ENCODE data around the gene TOM1. TPM values are rescaled to one million over a fixed set of nuclear protein-coding genes. Genes with fewer than 3 reads are reported as not detected.

The TOM1 gene
- total RNA-seq, 1 donor from 2014 or later = 29.6 TPM

- H3K4me3 Mint-ChIP-seq (ENCODE audit: unreplicated experiment) = no peak overlapping the region
- H3K9me3 Mint-ChIP-seq (ENCODE audit: unreplicated experiment) = no peaks in the 10 kb centered on the region
- FAIRE-seq (no peak), DNase-seq (ENCODE audit: low read depth) (no peak)
- Histone ChIP-seq H3K27ac (ENCODE audit: low read depth, low read length) (no peak overlapping the region), H3K4me3 (ENCODE audit: insufficient read depth, low read depth, low read length) (no peak overlapping the region), H3K36me3 (ENCODE audit: insufficient read depth, low read length) (no peaks in the 10 kb centered on the region), H3K27me3 (ENCODE audit: insufficient read depth, low read length) (no peaks in the 10 kb centered on the region), H3K79me2 (ENCODE audit: insufficient read depth, low read length) (no peaks in the 10 kb centered on the region), H4K20me1 (ENCODE audit: insufficient read depth, low read length) (no peaks in the 10 kb centered on the region), H2AFZ (ENCODE audit: low read depth, low read length) (no peak overlapping the region), H3K9me3 (ENCODE audit: insufficient read depth, low read depth, low read length) (no peaks in the 10 kb centered on the region), H3K4me2 (ENCODE audit: low read length) (no peak overlapping the region), H3K4me1 (ENCODE audit: insufficient read depth, low read length) (peaks cover 12% of the 10 kb centered on the region), H3K9ac (ENCODE audit: low read length) (no peak overlapping the region)
- no peak for TF ChIP-seq CTCF (IDR thresholded peaks at IDR 0.05; ENCODE audit: insufficient read depth, low read depth, low read length)
- no peak for TF ChIP-seq EZH2 (IDR thresholded peaks at IDR 0.05; ENCODE audit: insufficient read depth, low read length)
- no peaks in the 10 kb centered on the region for H3K27me3 Mint-ChIP-seq (ENCODE audit: low read depth, unreplicated experiment)
- peaks cover 7% of the 10 kb centered on the region for H3K36me3 Mint-ChIP-seq (ENCODE audit: low read depth, unreplicated experiment)
- H3K27ac Mint-ChIP-seq (ENCODE audit: unreplicated experiment) = no peak overlapping the region
- peaks cover 8% of the 10 kb centered on the region for H3K4me1 Mint-ChIP-seq (ENCODE audit: low read depth, unreplicated experiment)
Observed at GRCh38 chr22:35383679-35384071, 84.0 kb downstream of the TOM1 start.

GRCh38 chr22:35384527-35384926 lies 84.8 kb downstream of the TOM1 start:
- Histone ChIP-seq H3K4me3 (ENCODE audit: insufficient read depth, low read depth, low read length) (no peak overlapping the region), H3K4me2 (ENCODE audit: low read length) (no peak overlapping the region), H3K79me2 (ENCODE audit: insufficient read depth, low read length) (no peaks in the 10 kb centered on the region), H3K27me3 (ENCODE audit: insufficient read depth, low read length) (no peaks in the 10 kb centered on the region), H3K9me3 (ENCODE audit: insufficient read depth, low read depth, low read length) (no peaks in the 10 kb centered on the region), H2AFZ (ENCODE audit: low read depth, low read length) (no peak overlapping the region), H3K27ac (ENCODE audit: low read depth, low read length) (no peak overlapping the region), H3K4me1 (ENCODE audit: insufficient read depth, low read length) (peaks cover 12% of the 10 kb centered on the region), H4K20me1 (ENCODE audit: insufficient read depth, low read length) (no peaks in the 10 kb centered on the region), H3K9ac (ENCODE audit: low read length) (no peak overlapping the region), H3K36me3 (ENCODE audit: insufficient read depth, low read length) (no peaks in the 10 kb centered on the region)
- peak; percentile 26 for FAIRE-seq
- Mint-ChIP-seq H3K36me3 (ENCODE audit: low read depth, unreplicated experiment) (peaks cover 7% of the 10 kb centered on the region), H3K4me3 (ENCODE audit: unreplicated experiment) (no peak overlapping the region), H3K4me1 (ENCODE audit: low read depth, unreplicated experiment) (peaks cover 5% of the 10 kb centered on the region), H3K9me3 (ENCODE audit: unreplicated experiment) (no peaks in the 10 kb centered on the region), H3K27ac (ENCODE audit: unreplicated experiment) (no peak overlapping the region), H3K27me3 (ENCODE audit: low read depth, unreplicated experiment) (no peaks in the 10 kb centered on the region)
- TF ChIP-seq EZH2 (IDR thresholded peaks at IDR 0.05; ENCODE audit: insufficient read depth, low read length) = no peak
- no peak for TF ChIP-seq CTCF (IDR thresholded peaks at IDR 0.05; ENCODE audit: insufficient read depth, low read depth, low read length)
- DNase-seq (ENCODE audit: low read depth) = no peak

GRCh38 chr22:35384975-35385588 lies 85.4 kb downstream of the TOM1 start:
- Mint-ChIP-seq H3K36me3 (ENCODE audit: low read depth, unreplicated experiment) (peaks cover 9% of the 10 kb centered on the region), H3K4me1 (ENCODE audit: low read depth, unreplicated experiment) (peaks cover 5% of the 10 kb centered on the region), H3K27ac (ENCODE audit: unreplicated experiment) (no peak overlapping the region), H3K4me3 (ENCODE audit: unreplicated experiment) (no peak overlapping the region), H3K27me3 (ENCODE audit: low read depth, unreplicated experiment) (no peaks in the 10 kb centered on the region), H3K9me3 (ENCODE audit: unreplicated experiment) (no peaks in the 10 kb centered on the region)
- peaks cover 12% of the 10 kb centered on the region for H3K4me1 ChIP-seq (ENCODE audit: insufficient read depth, low read length)
- no peaks in the 10 kb centered on the region for H3K9me3 ChIP-seq (ENCODE audit: insufficient read depth, low read depth, low read length)
- no peak for TF ChIP-seq EZH2 (IDR thresholded peaks at IDR 0.05; ENCODE audit: insufficient read depth, low read length)
- TF ChIP-seq CTCF (IDR thresholded peaks at IDR 0.05; ENCODE audit: insufficient read depth, low read depth, low read length) = no peak
- FAIRE-seq (no peak), DNase-seq (ENCODE audit: low read depth) (no peak)
- H3K36me3 ChIP-seq (ENCODE audit: insufficient read depth, low read length) = no peaks in the 10 kb centered on the region
- H3K4me2 ChIP-seq (ENCODE audit: low read length) = no peak overlapping the region
- H3K27ac ChIP-seq (ENCODE audit: low read depth, low read length) = no peak overlapping the region
- no peak overlapping the region for H3K9ac ChIP-seq (ENCODE audit: low read length)
- no peaks in the 10 kb centered on the region for H3K79me2 ChIP-seq (ENCODE audit: insufficient read depth, low read length)
- no peak overlapping the region for H2AFZ ChIP-seq (ENCODE audit: low read depth, low read length)
- H3K27me3 ChIP-seq (ENCODE audit: insufficient read depth, low read length) = no peaks in the 10 kb centered on the region
- H3K4me3 ChIP-seq (ENCODE audit: insufficient read depth, low read depth, low read length) = no peak overlapping the region
- H4K20me1 ChIP-seq (ENCODE audit: insufficient read depth, low read length) = no peaks in the 10 kb centered on the region
